GM12801 (cell line): ENCODE measurements around the gene EP400.

Source experiments
- CTCF ChIP-seq: IDR thresholded peaks from one replicate; pipeline ENCODE4 v1.5.1; 2011; ENCODE audit warnings: control low read depth; ENCODE audit not compliant: insufficient read length; ENCODE audit errors: extremely low read depth

Gene EP400

GRCh38 chr12:131987552-131987951 is 37.8 kb downstream of the EP400 start:
- no peak for TF ChIP-seq CTCF

GRCh38 chr12:131988054-131988796 is 38.5 kb downstream of the EP400 start:
- no peak for TF ChIP-seq CTCF

- TF ChIP-seq CTCF: no peak
Observed at GRCh38 chr12:131989021-131989420, 39.3 kb downstream of the EP400 start.

DNA sequence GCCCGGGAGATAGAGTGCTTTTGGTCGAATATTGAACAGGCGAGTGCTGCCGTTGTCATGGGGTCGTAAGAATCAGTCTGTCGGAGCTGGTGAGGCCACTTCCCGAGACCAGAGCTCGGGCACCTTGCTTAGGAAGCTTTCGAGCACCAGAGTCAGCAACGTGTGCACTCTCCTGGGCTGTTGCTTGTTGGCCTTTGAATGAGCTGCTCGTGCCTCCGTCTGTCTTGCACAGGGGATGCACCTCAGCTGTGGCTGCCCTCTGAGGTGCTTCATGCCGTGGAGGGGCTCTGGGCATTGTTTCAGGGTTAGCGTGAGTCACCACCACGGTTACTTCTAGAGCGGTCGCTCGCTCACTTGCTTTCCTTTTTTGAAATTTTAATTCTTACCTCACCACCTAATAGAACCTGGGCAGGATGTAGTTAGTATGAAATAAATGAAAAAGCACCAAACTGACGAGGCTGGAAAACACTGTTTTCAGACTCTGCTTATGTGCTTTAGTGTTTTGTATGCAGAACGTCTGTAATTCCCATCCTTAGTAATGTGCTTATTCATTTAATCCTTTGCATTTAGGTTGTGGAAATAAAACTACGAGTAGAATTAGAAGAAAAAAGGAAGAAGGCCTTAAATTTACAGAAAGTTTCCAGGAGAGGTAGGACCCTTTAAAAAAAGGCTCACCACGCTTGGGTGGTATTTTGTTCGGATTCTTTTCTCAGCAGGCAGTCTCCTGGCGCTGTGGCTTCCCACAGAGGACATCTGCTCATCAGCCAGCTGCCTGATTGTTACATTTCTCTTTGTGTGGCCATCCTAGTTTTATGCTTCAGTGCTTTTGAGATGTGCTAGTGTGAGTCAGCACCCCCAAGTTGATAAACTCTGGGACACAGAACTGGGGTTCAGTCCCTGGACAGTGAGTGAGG is 40.6 kb downstream of the EP400 start:
- TF ChIP-seq CTCF: no peak

DNA sequence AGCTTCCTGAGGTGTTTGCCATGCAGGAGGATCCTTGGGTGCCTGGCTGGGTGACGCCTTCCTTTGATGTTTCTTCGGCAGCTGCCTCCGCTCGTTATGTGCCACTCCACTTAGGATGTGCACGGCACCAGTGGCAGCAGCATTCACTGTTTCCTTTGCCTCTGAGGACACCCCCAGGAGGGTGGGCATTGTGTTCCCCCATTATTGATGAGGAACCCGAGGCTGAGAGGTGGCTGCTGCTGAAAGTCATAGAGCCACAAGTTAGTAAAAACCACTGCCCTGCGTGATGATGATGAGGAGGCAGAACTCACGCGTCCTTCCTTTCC is 41.2 kb downstream of the EP400 start:
- no peak for TF ChIP-seq CTCF

GRCh38 chr12:131991816-131992430 is 42.2 kb downstream of the EP400 start:
- no peak for TF ChIP-seq CTCF

DNA sequence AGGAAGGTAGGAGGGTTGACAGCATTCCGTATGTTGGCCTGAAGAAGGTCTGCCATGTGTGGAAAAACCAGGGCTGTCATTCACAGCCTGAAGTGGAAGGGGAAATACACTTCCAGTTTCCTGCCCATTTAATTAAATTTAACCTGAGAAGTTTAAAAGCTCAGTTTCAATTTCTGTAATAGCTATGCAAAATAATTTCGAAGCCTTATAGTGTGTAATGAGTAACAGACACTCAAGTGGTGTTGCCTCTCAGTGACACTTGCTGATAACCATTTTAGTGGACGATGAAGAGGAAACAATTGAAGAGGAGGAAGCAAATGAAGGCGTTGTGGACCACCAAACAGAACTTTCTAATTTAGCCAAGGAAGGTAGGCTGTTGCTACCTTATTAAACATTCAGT is 44.8 kb downstream of the EP400 start:
- TF ChIP-seq CTCF: no peak
